ENCODE results near the gene SKP2.
A peak's percentile ranks its signal among the peaks of the same experiment; 100 is the strongest.

GRCh38 chr5:36156619-36157018 lies 4.7 kb downstream of the SKP2 start:
- TF ChIP-seq TCF4 (CRISPR knock-in tag; IDR thresholded peaks at IDR 0.05; ENCODE audit: borderline replicate concordance) (no peak), CSDC2 (CRISPR knock-in tag; IDR thresholded peaks at IDR 0.05) (0 out of 2 replicates have a peak, but pooled peaks have one; percentile 0), BACH2 (CRISPR knock-in tag; IDR thresholded peaks at IDR 0.05; ENCODE audit: borderline replicate concordance) (no peak), ISL1 (CRISPR knock-in tag; IDR thresholded peaks at IDR 0.05) (peak; percentile 91), TSHZ2 (CRISPR knock-in tag; IDR thresholded peaks at IDR 0.05) (peak; percentile 3; the same call in 1 of the 2 replicates), PATZ1 (CRISPR knock-in tag; IDR thresholded peaks at IDR 0.05; ENCODE audit: borderline replicate concordance) (peak; percentile 32; the same call in 1 of the 2 replicates), ZNF565 (CRISPR knock-in tag; conservative IDR thresholded peaks at IDR 0.05; ENCODE audit: low read depth) (no peak), CREB5 (CRISPR knock-in tag; IDR thresholded peaks at IDR 0.05; ENCODE audit: low read depth) (no peak), ZNF8 (CRISPR knock-in tag; IDR thresholded peaks at IDR 0.05) (no peak), PPARA (CRISPR knock-in tag; IDR thresholded peaks at IDR 0.05; ENCODE audit: borderline replicate concordance) (no peak), SNAI2 (CRISPR knock-in tag; IDR thresholded peaks at IDR 0.05) (no peak), ZFP3 (CRISPR knock-in tag; IDR thresholded peaks at IDR 0.05) (no peak), POU6F1 (CRISPR knock-in tag; IDR thresholded peaks at IDR 0.05; ENCODE audit: borderline replicate concordance, low read depth) (no peak), OSR1 (CRISPR knock-in tag; IDR thresholded peaks at IDR 0.05) (no peak)

Data from SK-N-SH treated with all-trans-retinoic acid at 6 μM for 48 hours (cell line).